Measurements from ENCODE around the gene MRM1.

DNA sequence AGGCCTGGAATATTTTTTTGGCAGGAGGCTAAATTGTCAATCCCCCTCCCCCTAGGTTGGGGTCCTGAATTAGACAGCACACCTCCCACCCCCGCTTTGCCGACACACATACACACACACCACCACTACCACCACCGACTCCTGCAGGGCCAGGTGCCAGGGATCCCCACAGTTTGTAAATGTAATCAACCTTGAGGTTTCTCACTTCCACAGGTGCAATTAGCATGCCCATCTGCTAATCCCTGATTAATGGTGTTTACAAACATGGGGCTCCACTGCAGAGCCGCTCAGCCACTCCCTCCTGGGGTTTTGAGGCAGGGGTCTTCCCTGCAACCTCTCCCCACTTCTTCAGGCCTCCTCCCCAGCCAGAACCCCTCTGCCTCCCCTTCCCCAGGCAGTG is 11.8 kb downstream of the MRM1 start:
- TF ChIP-seq, protein P1, sequence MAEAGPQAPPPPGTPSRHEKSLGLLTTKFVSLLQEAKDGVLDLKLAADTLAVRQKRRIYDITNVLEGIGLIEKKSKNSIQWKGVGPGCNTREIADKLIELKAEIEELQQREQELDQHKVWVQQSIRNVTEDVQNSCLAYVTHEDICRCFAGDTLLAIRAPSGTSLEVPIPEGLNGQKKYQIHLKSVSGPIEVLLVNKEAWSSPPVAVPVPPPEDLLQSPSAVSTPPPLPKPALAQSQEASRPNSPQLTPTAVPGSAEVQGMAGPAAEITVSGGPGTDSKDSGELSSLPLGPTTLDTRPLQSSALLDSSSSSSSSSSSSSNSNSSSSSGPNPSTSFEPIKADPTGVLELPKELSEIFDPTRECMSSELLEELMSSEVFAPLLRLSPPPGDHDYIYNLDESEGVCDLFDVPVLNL (CRISPR knock-in tag; IDR thresholded peaks at IDR 0.05; ENCODE audit: borderline replicate concordance, low read depth): no peak
- TF ChIP-seq, protein P2, sequence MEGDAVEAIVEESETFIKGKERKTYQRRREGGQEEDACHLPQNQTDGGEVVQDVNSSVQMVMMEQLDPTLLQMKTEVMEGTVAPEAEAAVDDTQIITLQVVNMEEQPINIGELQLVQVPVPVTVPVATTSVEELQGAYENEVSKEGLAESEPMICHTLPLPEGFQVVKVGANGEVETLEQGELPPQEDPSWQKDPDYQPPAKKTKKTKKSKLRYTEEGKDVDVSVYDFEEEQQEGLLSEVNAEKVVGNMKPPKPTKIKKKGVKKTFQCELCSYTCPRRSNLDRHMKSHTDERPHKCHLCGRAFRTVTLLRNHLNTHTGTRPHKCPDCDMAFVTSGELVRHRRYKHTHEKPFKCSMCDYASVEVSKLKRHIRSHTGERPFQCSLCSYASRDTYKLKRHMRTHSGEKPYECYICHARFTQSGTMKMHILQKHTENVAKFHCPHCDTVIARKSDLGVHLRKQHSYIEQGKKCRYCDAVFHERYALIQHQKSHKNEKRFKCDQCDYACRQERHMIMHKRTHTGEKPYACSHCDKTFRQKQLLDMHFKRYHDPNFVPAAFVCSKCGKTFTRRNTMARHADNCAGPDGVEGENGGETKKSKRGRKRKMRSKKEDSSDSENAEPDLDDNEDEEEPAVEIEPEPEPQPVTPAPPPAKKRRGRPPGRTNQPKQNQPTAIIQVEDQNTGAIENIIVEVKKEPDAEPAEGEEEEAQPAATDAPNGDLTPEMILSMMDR (IDR thresholded peaks at IDR 0.05): no peak
- TF ChIP-seq NFATC4 (CRISPR knock-in tag; IDR thresholded peaks at IDR 0.05) (no peak), JUN (CRISPR knock-in tag; IDR thresholded peaks at IDR 0.05) (no peak), ELF4 (CRISPR knock-in tag; IDR thresholded peaks at IDR 0.05; ENCODE audit: low read depth) (no peak), FOXK1 (CRISPR knock-in tag; IDR thresholded peaks at IDR 0.05) (0 out of 2 replicates have a peak, but pooled peaks have one; percentile 16), SP1 (CRISPR knock-in tag; conservative IDR thresholded peaks at IDR 0.05) (no peak), TEAD4 (CRISPR knock-in tag; IDR thresholded peaks at IDR 0.05) (no peak), ZNF263 (CRISPR knock-in tag; IDR thresholded peaks at IDR 0.05; ENCODE audit: low read depth) (no peak), NFYB (CRISPR knock-in tag; conservative IDR thresholded peaks at IDR 0.05; ENCODE audit: low read depth) (no peak)
- TF ChIP-seq, protein P3, sequence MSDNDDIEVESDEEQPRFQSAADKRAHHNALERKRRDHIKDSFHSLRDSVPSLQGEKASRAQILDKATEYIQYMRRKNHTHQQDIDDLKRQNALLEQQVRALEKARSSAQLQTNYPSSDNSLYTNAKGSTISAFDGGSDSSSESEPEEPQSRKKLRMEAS (CRISPR knock-in tag; IDR thresholded peaks at IDR 0.05): no peak
- TF ChIP-seq, protein P4, sequence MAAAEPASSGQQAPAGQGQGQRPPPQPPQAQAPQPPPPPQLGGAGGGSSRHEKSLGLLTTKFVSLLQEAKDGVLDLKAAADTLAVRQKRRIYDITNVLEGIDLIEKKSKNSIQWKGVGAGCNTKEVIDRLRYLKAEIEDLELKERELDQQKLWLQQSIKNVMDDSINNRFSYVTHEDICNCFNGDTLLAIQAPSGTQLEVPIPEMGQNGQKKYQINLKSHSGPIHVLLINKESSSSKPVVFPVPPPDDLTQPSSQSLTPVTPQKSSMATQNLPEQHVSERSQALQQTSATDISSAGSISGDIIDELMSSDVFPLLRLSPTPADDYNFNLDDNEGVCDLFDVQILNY (CRISPR knock-in tag; IDR thresholded peaks at IDR 0.05): no peak
- TF ChIP-seq, protein P5, sequence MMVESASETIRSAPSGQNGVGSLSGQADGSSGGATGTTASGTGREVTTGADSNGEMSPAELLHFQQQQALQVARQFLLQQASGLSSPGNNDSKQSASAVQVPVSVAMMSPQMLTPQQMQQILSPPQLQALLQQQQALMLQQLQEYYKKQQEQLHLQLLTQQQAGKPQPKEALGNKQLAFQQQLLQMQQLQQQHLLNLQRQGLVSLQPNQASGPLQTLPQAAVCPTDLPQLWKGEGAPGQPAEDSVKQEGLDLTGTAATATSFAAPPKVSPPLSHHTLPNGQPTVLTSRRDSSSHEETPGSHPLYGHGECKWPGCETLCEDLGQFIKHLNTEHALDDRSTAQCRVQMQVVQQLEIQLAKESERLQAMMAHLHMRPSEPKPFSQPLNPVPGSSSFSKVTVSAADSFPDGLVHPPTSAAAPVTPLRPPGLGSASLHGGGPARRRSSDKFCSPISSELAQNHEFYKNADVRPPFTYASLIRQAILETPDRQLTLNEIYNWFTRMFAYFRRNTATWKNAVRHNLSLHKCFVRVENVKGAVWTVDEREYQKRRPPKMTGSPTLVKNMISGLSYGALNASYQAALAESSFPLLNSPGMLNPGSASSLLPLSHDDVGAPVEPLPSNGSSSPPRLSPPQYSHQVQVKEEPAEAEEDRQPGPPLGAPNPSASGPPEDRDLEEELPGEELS (CRISPR knock-in tag; IDR thresholded peaks at IDR 0.05): no peak
- TF ChIP-seq, protein P6, sequence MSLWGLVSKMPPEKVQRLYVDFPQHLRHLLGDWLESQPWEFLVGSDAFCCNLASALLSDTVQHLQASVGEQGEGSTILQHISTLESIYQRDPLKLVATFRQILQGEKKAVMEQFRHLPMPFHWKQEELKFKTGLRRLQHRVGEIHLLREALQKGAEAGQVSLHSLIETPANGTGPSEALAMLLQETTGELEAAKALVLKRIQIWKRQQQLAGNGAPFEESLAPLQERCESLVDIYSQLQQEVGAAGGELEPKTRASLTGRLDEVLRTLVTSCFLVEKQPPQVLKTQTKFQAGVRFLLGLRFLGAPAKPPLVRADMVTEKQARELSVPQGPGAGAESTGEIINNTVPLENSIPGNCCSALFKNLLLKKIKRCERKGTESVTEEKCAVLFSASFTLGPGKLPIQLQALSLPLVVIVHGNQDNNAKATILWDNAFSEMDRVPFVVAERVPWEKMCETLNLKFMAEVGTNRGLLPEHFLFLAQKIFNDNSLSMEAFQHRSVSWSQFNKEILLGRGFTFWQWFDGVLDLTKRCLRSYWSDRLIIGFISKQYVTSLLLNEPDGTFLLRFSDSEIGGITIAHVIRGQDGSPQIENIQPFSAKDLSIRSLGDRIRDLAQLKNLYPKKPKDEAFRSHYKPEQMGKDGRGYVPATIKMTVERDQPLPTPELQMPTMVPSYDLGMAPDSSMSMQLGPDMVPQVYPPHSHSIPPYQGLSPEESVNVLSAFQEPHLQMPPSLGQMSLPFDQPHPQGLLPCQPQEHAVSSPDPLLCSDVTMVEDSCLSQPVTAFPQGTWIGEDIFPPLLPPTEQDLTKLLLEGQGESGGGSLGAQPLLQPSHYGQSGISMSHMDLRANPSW (CRISPR knock-in tag; conservative IDR thresholded peaks at IDR 0.05; ENCODE audit: low read depth): no peak

All from WTC11 (cell line).